Activated CD8-positive, alpha-beta memory T cell treated with anti-CD3 and anti-CD28 coated beads, Interleukin-2, amount 50 U/mL, for 24 hours (primary cell): ENCODE results near the gene MCU.

ENCODE experiments used
- DNase-seq: peaks from one replicate; pipeline ENCODE4 v3.0.0-alpha.2; 2020; ENCODE audit errors: extremely low read depth

The MCU gene

DNA sequence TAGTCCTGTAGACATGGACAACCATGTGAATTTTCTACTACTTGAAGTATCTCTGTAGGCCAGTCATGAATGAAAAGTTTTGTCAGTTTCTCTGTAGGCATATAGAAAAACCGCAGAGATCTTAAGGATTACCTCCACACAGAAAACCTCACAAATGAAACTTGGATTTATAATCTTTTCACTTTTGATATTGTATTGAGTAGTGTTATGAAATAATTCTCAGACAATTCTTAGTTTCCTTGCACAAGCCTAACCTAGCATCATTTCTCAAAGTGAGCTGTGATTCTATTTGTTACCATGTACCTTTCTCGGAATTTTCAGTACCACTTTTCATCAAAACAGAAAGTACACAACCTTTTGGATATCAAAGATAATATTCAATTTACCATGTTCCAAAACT is 150.2 kb downstream of the MCU start:
- DNase-seq = no peak

DNA sequence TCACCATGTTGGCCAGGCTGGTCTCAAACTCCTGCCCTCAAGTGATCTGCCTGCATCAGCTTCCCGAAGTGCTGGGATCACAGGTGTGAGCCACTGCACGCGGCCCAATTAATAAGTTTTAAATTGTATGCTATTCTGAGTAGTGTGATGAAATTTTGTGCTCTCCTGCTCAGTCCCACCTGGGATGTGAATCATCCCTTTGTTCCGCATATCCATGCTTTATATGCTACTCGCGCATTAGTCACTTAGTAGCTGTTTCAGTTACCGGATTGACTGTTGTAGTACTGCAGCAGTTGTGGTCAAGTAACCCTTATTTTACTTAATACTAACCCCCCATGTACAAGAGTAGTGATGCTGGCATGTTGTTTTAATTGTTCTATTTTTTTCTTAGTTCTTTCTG is 154.3 kb downstream of the MCU start:
- no peak for DNase-seq

DNA sequence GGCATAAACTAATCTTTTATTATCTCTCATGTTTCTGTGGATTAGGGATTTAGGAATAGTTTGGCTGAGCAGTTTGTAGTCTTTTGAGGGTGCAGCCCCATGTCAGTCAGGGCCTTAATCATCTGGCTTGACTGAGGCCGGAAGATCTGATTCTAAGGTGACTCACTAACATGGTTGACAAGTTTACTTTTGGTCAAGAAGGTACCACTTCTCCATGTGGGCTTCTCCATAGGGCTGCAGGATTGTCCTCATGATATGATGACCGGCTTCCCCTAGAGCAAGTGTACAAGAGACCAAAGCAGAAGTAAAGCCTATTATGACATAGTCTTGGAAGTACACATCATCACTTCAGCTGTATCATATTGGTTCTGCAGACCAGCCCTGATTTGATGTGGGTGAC is 155.7 kb downstream of the MCU start:
- no peak for DNase-seq

DNA sequence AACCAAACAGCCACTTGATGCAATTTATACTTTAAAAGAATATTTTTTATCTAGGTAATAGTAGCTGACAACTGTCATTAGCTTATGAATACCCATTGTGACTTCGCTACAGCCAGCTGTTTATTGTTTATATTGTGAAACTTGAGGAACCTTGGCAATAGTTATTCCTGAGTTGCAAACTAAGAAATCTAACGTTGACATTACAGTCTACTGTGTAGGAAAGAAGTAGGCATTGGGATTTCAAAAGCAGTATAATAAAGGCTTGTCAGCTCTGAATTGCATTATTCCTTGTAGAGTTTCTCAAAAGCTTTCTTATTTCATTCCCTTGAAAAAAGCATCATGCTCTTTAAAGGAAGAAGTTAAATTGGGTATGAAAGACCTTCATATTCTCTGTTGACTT is 158.9 kb downstream of the MCU start:
- DNase-seq = no peak

- no peak for DNase-seq
Observed at GRCh38 chr10:72851509-72851908, 159.6 kb downstream of the MCU start.

DNA sequence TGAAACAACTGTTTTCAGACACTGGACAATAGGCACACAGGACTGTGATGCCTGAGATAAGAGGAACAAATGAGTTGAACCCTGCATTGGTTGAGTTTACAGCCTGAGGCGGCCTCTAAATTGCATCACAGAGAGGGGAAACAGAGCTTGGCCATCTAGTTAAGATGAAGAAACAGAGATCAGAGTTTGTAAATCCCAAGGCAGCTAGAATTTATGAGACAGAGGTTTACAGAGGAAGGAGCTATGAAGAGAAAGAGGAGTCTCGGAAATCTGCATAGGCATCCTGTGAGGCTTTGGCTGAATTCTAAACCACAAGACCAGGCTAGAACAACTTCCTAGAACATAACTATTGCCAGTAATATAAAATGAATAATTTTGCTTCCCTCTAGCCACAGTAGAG is 160.6 kb downstream of the MCU start:
- no peak for DNase-seq

DNA sequence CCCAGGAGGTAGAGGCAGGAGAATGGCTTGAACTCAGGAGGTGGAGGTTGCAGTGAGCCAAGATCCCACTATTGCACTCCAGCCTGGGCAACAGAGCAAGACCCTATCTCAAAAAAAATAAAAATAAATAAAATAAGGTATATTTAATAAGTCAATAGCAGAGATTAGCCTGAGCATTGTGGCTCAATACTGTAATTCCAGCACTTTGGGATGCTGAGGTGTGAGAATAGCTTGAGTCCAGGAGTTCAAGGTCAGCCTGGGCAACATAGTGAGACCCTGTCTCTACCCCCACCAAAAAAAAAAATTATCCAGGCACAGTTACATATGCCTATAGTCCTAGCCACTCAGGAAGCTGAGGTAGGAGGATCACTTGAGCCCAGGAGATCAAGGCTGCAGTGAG is 163.2 kb downstream of the MCU start:
- no peak for DNase-seq

DNA sequence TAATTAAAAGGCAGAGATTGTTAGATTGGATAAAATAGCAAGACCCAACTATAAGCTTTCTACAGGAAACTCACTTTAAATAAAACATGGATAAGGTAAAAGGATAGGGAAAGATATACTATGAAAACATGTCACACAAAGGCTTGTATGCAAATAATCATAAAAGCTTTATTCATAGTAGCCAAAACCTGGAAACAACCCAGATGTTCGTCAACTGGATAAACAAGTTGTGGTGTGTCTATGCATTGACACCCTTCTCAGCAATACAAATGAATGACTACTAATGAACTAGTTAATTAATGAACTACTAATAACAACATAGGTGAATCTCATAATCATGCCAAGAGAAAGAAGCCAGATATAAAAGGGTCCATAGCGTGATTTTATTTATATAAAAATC is 163.8 kb downstream of the MCU start:
- DNase-seq = no peak

- DNase-seq = no peak
Observed at GRCh38 chr10:72858067-72858466, 166.1 kb downstream of the MCU start.

DNA sequence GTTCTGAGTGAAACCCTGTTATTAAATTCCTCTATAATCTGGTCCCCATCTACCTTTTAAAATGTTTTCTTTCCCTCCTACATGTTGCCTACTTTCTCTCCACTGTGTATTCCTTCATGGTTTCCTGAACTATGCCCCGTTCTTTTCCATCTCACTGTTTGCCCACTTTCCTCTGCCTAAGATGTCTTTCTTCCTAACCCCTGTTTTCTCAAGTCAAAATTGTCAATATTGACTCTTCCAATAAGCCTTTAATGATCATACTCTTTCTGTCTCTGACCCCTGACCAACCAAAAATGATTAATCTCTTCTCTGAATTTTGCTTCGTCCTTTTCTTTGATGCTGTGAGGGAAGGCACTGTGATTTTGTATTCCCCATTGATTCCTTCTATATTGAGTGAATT is 171.0 kb downstream of the MCU start:
- no peak for DNase-seq

GRCh38 chr10:72875250-72876055 is 183.5 kb downstream of the MCU start:
- no peak for DNase-seq

GRCh38 chr10:72879245-72879644 is 187.3 kb downstream of the MCU start:
- no peak for DNase-seq

DNA sequence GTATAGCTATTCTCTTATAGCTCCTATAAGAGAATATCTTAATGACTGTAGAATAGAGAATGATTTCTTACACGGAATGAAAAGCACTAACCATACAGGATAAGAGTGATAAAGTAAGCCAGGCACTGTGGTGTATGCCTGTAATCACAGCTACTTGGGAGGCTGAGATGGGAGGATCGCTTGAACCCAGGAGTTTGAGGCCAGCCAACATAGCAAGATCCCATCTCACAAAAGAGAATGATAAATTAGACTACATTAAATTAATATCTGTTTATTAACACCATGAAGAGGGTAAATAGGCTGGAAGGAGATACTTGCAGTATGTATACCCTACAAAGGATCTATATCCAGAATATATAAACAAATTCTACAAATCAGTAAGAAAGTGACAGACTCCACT is 189.3 kb downstream of the MCU start:
- no peak for DNase-seq

DNA sequence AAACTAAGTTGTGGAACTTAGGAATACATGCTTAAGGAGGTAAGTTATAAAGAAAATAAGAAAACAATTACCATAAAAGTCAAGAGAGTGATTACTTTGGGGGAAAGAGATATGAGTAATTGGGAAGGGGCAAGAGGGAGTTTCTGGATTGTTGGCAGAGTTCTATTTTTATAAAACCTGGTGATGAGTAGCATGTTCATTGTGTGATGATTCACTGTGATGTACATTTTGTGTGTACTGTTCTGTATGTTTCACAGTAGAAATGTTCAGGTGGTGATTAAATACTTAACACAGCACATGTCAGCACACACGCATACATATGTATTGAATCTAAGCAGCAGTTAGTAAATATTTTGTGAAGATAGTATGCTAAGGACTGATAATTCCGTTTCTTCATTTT is 191.9 kb downstream of the MCU start:
- DNase-seq = no peak

- no peak for DNase-seq
Observed at GRCh38 chr10:72885953-72886352, 194.0 kb downstream of the MCU start.

DNA sequence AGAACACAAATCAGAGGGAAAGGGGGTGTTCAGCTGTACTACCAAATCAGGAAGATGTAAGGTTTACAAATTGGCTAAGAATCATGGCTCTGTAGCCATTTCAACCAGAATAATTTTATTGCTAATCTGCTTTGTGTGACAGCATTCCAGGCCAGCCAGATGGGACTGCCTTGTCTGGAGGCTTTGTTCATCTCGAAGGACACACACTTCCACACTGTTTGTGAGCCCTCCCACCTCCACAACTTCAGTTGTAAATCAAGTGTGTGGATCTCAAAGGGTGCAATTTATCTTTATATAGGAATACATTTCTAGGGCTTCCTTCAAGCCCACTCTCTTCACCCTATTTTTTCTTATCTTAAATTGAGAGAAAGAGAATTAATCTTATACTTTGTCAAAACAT is 194.7 kb downstream of the MCU start:
- no peak for DNase-seq

- DNase-seq = no peak
Observed at GRCh38 chr10:72887043-72887442, 195.1 kb downstream of the MCU start.

DNA sequence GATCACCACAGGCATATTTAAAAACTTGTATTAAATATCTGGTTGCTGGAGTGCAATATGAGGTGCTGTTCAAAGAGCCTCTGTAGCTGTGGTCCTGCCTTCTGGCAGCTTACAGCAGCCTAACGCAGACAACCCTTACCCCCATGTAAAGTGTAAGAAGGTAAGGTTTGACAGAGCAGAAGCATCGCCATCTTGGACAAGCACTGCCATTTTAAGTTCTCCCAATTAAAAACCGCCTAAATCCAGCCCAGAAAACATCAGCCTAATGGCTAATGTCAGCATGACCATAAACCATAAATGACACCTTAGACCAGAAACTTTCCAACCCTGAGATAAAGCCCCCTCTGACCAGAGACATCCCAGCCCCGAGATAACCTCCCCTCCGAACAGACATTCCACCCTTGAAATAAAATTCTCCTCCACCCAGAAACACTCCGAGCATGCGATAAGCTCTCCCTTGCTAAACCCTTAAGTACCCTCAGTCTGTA is 196.3 kb downstream of the MCU start:
- no peak for DNase-seq

DNA sequence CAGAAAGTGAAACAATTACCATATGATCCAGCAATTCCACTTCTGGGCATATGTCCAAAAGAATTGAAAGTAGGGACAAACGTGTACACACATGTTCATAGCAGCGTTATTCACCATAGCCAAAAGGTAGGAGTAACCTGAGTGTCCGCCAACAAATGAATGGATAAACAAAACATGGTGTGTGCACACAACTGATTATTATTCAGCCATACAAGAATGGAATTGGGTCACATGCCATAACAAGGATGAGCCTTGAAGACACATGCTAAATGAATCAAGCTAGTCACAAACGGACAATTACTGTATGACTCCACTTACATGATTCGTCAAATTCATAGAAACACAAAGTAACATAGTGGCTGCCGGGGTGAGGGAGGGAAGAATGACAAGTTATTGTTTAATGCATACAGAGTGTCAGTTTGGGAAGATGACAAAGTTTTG is 197.5 kb downstream of the MCU start:
- no peak for DNase-seq

DNA sequence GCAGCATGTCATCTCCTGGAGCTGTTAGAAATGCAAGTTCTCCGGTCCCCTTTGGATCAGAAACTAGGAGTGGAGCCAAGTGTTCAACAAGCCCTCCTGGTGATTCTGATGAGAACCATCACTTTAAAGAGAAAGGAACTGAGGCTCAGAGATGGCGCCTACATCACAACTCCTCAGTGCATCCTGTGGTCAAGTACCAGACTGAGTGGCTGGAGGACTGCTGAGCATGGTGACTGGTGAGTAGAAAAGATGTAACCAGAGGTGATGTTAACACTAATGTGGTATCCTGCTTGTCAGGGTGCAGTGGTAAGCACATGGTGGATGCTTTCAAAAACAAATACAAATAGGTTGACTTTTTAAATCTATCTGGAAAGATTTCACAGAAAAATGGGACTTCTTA is 198.1 kb downstream of the MCU start:
- no peak for DNase-seq

DNA sequence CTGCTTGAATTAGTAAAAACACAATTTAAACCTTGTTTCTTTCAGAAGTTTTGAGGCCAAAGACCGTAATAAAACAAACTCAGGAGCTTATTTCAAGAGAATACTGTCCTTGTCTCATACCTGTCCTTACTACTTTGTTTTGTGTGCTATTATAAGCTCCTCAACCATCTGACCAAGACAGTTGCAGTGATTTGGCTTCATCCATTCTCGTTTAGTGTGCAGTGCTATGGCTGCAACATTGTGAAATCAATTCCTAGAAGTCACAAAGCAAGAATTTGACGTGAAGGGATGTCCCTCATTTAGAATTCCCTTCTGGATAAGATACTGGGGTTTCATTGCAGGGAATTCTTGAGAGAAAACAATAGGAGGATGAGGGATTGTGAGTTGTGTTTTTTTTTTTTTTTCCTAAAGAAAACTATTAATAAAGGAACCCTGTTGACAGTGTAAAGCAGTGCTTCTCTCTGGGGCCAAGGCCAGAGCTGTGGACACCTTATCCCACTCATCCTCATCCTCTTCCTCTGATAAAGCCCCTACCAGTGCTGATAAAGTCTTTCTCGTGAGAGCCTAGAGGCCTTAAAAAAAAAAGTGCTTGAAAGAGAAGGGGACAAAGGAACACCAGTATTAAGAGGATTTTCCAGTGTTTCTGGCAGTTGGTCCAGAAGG is 201.3 kb downstream of the MCU start, which contains the start of gene OIT3:
Gene OIT3 (plus strand): TSS at position 604 of the 663 bp plus-strand sequence. CDS start 60 bp downstream, outside the sequence.
- no peak for DNase-seq

DNA sequence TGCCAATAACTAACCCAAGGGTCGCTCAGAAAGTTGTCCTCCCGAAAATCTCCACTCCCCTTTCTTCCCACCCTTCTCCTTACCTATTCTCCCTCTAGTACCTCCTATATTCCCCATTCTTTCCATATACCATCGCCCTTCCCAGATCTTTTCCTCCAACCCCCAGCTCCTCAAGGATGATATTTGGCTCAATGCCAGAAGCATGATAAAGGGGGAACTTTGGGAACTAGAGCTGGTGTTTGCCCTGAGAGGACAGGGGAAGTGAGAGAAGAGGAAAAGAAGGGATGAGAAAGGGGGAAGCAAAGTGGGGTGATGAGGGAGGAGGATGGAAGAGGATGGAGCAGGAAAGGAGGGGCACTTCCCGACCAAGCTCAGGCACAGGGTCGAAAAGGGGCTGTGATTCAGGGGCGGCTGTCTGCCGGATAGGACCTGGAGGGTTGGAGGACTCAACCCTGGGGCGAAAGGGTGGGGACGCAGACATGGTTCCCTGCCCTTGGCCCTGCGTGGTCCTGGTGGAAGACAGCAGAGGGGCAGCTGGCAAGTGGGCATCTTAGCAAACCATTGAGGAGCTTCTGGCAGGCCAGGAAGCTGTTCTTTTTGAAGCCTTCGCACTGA is 203.4 kb downstream of the MCU start:
- DNase-seq = no peak

GRCh38 chr10:72898616-72899015 is 206.7 kb downstream of the MCU start:
- DNase-seq = no peak
